Erythroblast (primary cell): ENCODE results near the gene CAPN5.

Source experiments
- GATA1 ChIP-seq: IDR thresholded peaks from 2 replicates; pipeline ENCODE4 v1.6.1; 2011; ENCODE audit warnings: low read depth, mild to moderate bottlenecking, control low read depth, low read length, moderate library complexity
- POLR2A ChIP-seq: IDR thresholded peaks from 2 replicates; pipeline ENCODE4 v1.6.1; 2011; ENCODE audit warnings: mild to moderate bottlenecking, low read length

DNA sequence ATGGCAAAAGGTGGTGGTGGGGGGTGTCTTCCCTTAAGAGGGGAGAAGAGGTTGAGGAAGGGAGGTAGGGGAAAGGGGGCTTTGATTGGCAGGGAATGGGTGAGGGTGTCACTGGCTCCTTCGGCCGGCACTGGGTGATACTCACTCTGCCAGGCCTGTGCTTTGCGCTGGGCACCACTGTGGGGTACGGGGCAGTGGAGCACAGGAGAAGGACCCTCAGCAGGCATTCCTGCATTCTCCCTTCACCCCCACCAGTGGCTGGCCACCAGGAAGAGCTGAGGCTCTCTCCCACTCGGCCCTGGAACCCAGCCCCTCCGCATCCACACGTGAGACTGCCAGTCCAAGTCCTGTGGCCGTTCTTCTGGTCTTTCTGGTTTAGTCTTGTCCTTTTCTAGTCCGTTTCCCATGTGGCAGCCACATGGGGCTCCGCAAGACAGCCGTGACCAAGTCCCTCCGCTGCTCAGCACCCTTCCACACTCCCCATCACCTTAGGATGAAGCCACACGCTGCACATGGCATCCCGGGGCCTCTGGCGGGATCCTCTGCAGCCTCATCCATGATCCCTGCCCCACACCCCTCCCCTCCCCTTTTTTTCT lies 8.0 kb downstream of the CAPN5 start:
- no peak for TF ChIP-seq POLR2A
- TF ChIP-seq GATA1: no peak
